HCT116 (cell line): ENCODE measurements around the gene MAPK4. TPM values are rescaled to one million over a fixed set of nuclear protein-coding genes. Genes with fewer than 3 reads are reported as not detected.

Experiments used
- ATAC-seq: fragments of 200-7000 bp; cut with Tn5 transposase; 2 replicates; pipeline ENCODE4 v1.9.1; 2020; ENCODE audit warnings: mild to moderate bottlenecking, moderate library complexity
- BruUV-seq: library from RNA; stranded (reverse); fragments of 400-500 nt; replicated peaks from 2 replicates; lab custom pipeline; 2021; lab: Mats Ljungman, UMichigan
- CTCF ChIA-PET: fragments of 300-600 bp; sonication (Branson Sonifier 250); formaldehyde crosslinking; loops from one replicate; lab custom pipeline; 2021; ENCODE audit warnings: antibody characterized with exemption; lab: Charles Lee
- POLR2A ChIA-PET: fragments of 300-600, 350-600 bp; sonication (Branson Sonifier 250); formaldehyde crosslinking; loops from one replicate; lab custom pipeline; 2021; ENCODE audit warnings: antibody characterized with exemption; lab: Charles Lee
- RAD21 ChIA-PET, 2 experiments: fragments of 300-600 bp; sonication (Branson Sonifier 250); formaldehyde crosslinking; loops; one replicate each; lab custom pipeline; 2023; ENCODE audit warnings: low total read pairs in 2 of 2; ENCODE audit not compliant: uncharacterized antibody in 2 of 2, unreplicated experiment in 2 of 2, low non-redundant PET in 1 of 2; lab: Charles Lee
- DNase-seq: peaks from one replicate; pipeline ENCODE4 v3.0.0-alpha.2; 2010; ENCODE audit warnings: low read depth, low spot score
- H2AFZ ChIP-seq: fragments of 200-600 bp; shearing (Covaris generic), sonication (generic); 2 replicates; pipeline ENCODE4 v1.6.1; 2017; ENCODE audit warnings: low read depth, mixed run types, mixed read lengths, antibody characterized with exemption, low read length; ENCODE audit not compliant: poor library complexity, severe bottlenecking
- H3K27ac ChIP-seq: 2 replicates; pipeline ENCODE4 v1.5.1; 2012; ENCODE audit warnings: low read depth, low read length
- H3K27me3 ChIP-seq: fragments of 200-600 bp; sonication (generic); 2 replicates; pipeline ENCODE4 v1.6.1; 2016; ENCODE audit warnings: mixed run types, low read length, mixed read lengths; ENCODE audit not compliant: insufficient read depth
- H3K36me3 ChIP-seq, 2 experiments: fragments of 200-500 bp in 1 of 2; fragments of 200-600 bp in 1 of 2; sonication (Bioruptor generic) in 1 of 2; sonication (generic) in 1 of 2; 2 replicates each; pipeline versions ENCODE4 v1.5.1 to v1.6.1; 2014 to 2016; ENCODE audit warnings: low read length in 2 of 2, inconsistent platforms in 1 of 2, mixed read lengths in 1 of 2, mixed run types in 1 of 2; ENCODE audit not compliant: insufficient read depth in 2 of 2, control insufficient read depth in 1 of 2
- H3K4me1 ChIP-seq, 2 experiments: fragments of 200-600 bp in 1 of 2; sonication (generic) in 1 of 2; 2 replicates each; pipeline versions ENCODE4 v1.5.1 to v1.6.1; 2012 to 2017; ENCODE audit warnings: low read length in 2 of 2, inconsistent platforms in 1 of 2, mild to moderate bottlenecking in 1 of 2, mixed read lengths in 1 of 2, mixed run types in 1 of 2, moderate library complexity in 1 of 2; ENCODE audit not compliant: insufficient read depth in 2 of 2, control insufficient read depth in 1 of 2
- H3K4me2 ChIP-seq: fragments of 200-600 bp; sonication (generic); 2 replicates; pipeline ENCODE4 v1.6.1; 2017; ENCODE audit warnings: mixed run types, low read length, mixed read lengths
- H3K4me3 ChIP-seq, 2 experiments: fragments of 200-600 bp in 1 of 2; sonication (generic) in 1 of 2; replicated peaks in 1 of 2; 2 replicates each; pipeline ENCODE4 v1.5.1; 2011 to 2016; ENCODE audit warnings: low read length in 2 of 2, control low read depth in 1 of 2, low read depth in 1 of 2, mild to moderate bottlenecking in 1 of 2, mixed read lengths in 1 of 2, mixed run types in 1 of 2
- H3K79me2 ChIP-seq: fragments of 200-600 bp; sonication (generic); 2 replicates; pipeline ENCODE4 v1.6.1; 2017; ENCODE audit warnings: mild to moderate bottlenecking, mixed run types, low read length, moderate library complexity, mixed read lengths; ENCODE audit not compliant: insufficient read depth
- H3K9ac ChIP-seq: fragments of 200-600 bp; sonication (generic); 2 replicates; pipeline ENCODE4 v1.6.1; 2016; ENCODE audit warnings: low read length, mixed read lengths
- H3K9me2 ChIP-seq: fragments of 200-600 bp; sonication (generic), shearing (Covaris generic); 2 replicates; pipeline ENCODE4 v1.6.1; 2017; ENCODE audit warnings: mixed run types, mild to moderate bottlenecking, moderate library complexity; ENCODE audit not compliant: insufficient read depth
- H3K9me3 ChIP-seq, 2 experiments: fragments of 200-500 bp in 1 of 2; fragments of 200-600 bp in 1 of 2; sonication (Bioruptor generic) in 1 of 2; sonication (generic) in 1 of 2; 2 replicates each; pipeline ENCODE4 v1.6.1; 2014 to 2017; ENCODE audit warnings: low read length in 2 of 2, mixed read lengths in 2 of 2, inconsistent platforms in 1 of 2, low read depth in 1 of 2, mild to moderate bottlenecking in 1 of 2, mixed run types in 1 of 2, moderate library complexity in 1 of 2; ENCODE audit not compliant: control insufficient read depth in 1 of 2, insufficient read depth in 1 of 2
- H4K20me1 ChIP-seq: fragments of 200-600 bp; sonication (generic), shearing (Covaris generic); 2 replicates; pipeline ENCODE4 v1.6.1; 2017; ENCODE audit warnings: mixed run types, mild to moderate bottlenecking, moderate library complexity; ENCODE audit not compliant: insufficient read depth
- ATF3 ChIP-seq: IDR thresholded peaks from 2 replicates; pipeline ENCODE4 v1.6.1; 2012
- CEBPB ChIP-seq: IDR thresholded peaks from 2 replicates; pipeline ENCODE4 v1.6.1; 2012; ENCODE audit warnings: low read depth
- EGR1 ChIP-seq: IDR thresholded peaks from 2 replicates; pipeline ENCODE4 v1.6.1; 2012; ENCODE audit warnings: low read depth
- EZH2 ChIP-seq: fragments of 200-600 bp; sonication (generic); IDR thresholded peaks from 2 replicates; pipeline ENCODE4 v1.6.1; 2017; ENCODE audit warnings: antibody characterized with exemption, mixed run types
- EZH2phosphoT487 ChIP-seq: fragments of 200-600 bp; IDR thresholded peaks from 2 replicates; pipeline ENCODE4 v1.6.1; 2018; ENCODE audit warnings: antibody characterized with exemption, borderline replicate concordance
- FOSL1 ChIP-seq: IDR thresholded peaks from 2 replicates; pipeline ENCODE4 v1.6.1; 2012; ENCODE audit warnings: low read depth
- POLR2A ChIP-seq: IDR thresholded peaks from 2 replicates; pipeline ENCODE4 v1.7.0; 2011; ENCODE audit warnings: borderline replicate concordance; ENCODE audit not compliant: insufficient read depth, insufficient read length; ENCODE audit errors: extremely low read depth
- RAD21 ChIP-seq: IDR thresholded peaks from 2 replicates; pipeline ENCODE4 v1.6.1; 2012; ENCODE audit warnings: low read depth, mild to moderate bottlenecking
- SIN3A ChIP-seq: IDR thresholded peaks from 2 replicates; pipeline ENCODE4 v1.6.1; 2012; ENCODE audit warnings: low read depth
- SP1 ChIP-seq: IDR thresholded peaks from 2 replicates; pipeline ENCODE4 v1.6.1; 2012; ENCODE audit warnings: low read depth
- SRF ChIP-seq: IDR thresholded peaks from 2 replicates; pipeline ENCODE4 v1.6.1; 2012; ENCODE audit warnings: low read depth
- TCF7L2 ChIP-seq: IDR thresholded peaks from 2 replicates; pipeline ENCODE4 v1.7.0; 2011; ENCODE audit warnings: borderline replicate concordance, inconsistent platforms; ENCODE audit not compliant: insufficient read depth, insufficient read length; ENCODE audit errors: extremely low read depth
- ZNF274 ChIP-seq: fragments of 200-500 bp; sonication (Bioruptor generic); IDR thresholded peaks from 2 replicates; pipeline ENCODE4 v1.6.1; 2014; ENCODE audit warnings: mild to moderate bottlenecking, low read depth, low read length, inconsistent platforms
- intact Hi-C: fragments of 100-400 bp; cut with micrococcal nuclease; formaldehyde crosslinking; loops from 2 replicates; pipeline ENCODE4 v1.10.0; 2022
- total RNA-seq: library from RNA; stranded (reverse); gene quantifications from one replicate; pipeline ENCODE4 v1.2.1, GENCODE V29; 2021; ENCODE audit not compliant: unreplicated experiment
- TF ChIP-seq, protein P1 (sequence below): IDR thresholded peaks from 2 replicates; pipeline ENCODE4 v1.6.1; 2011; ENCODE audit warnings: mild to moderate bottlenecking, low read length, moderate library complexity; ENCODE audit not compliant: insufficient replicate concordance; ENCODE audit errors: extremely low read depth
- TF ChIP-seq, protein P2 (sequence below): IDR thresholded peaks from 2 replicates; pipeline ENCODE4 v1.6.1; 2012; ENCODE audit warnings: low read depth
- TF ChIP-seq, protein P3 (sequence below), 3 experiments: fragments of 200-600 bp in 1 of 3; sonication (generic) in 1 of 3; IDR thresholded peaks in 2 of 3; conservative IDR thresholded peaks in 1 of 3; 2 replicates each; pipeline ENCODE4 v1.5.1; 2012 to 2017; ENCODE audit warnings: low read depth in 2 of 3, low read length in 2 of 3, antibody characterized with exemption in 1 of 3, borderline replicate concordance in 1 of 3, control low read depth in 1 of 3, mild to moderate bottlenecking in 1 of 3, mixed read lengths in 1 of 3, mixed run types in 1 of 3, moderate library complexity in 1 of 3; ENCODE audit not compliant: insufficient read depth in 1 of 3

MAPK4 gene
- total RNA-seq, 1 experiment from 2014 or later: 0.89 TPM

GRCh38 chr18:50694147-50694546, 134.3 kb downstream of the MAPK4 start (continued):
- no peak for TF ChIP-seq EZH2
- TF ChIP-seq CEBPB: no peak
- TF ChIP-seq POLR2A: no peak
- no peak for TF ChIP-seq EZH2phosphoT487
- TF ChIP-seq SP1: no peak
- TF ChIP-seq SIN3A: no peak
- TF ChIP-seq SRF: no peak
- TF ChIP-seq, all 23 proteins: peak for 0

DNA sequence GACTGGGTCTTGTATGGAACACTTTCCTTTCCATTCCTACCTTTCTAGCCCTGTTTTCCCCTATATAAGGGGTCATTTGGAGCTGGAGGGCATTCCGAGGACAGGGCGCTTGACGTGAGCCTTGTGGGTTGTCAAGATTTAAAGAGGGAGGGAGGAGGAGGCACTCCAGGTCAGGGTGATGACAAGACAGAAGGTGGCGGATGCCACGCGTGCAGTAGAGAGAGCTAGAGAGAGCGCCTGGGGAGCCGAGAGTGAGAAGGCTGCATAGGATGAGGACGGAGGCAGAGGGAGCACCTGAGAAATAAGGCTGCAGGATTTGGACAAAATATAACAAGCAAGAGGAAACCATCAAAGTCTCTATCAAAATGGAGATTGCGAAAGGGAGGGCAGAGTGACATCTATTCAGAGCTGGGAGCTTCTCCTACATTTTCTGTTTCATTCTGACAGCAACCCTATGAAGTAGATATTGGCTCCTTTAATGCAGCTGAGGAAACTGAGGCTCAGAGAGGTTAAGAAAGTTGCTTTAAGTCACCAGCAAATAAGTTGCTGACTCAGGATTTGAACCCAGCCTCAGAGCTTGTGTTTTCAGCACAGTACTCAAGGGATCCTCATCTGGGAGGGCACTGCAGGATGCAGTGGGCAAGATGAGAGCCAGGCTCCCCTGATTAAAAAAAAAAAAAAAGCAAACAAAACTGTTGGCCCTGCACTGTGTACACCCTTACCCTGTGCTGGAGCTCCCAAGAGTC, 135.7 kb downstream of the MAPK4 start:
- intact Hi-C loops: no loop called here
- ATAC-seq: no peak
- no peak overlapping the region for H3K4me3 ChIP-seq
- H3K27me3 ChIP-seq: no peaks in the 10 kb centered on the region
- RAD21 ChIA-PET: no interaction called here
- H3K4me2 ChIP-seq: no peak overlapping the region
- H3K9me3 ChIP-seq: no peaks in the 10 kb centered on the region
- DNase-seq: no peak
- POLR2A ChIA-PET: no interaction called here
- CTCF ChIA-PET: no interaction called here
- no peaks in the 10 kb centered on the region for H3K9me2 ChIP-seq
- H3K79me2 ChIP-seq: no peaks in the 10 kb centered on the region
- H4K20me1 ChIP-seq: no peaks in the 10 kb centered on the region
- no peak overlapping the region for H3K27ac ChIP-seq
- H2AFZ ChIP-seq: no peak overlapping the region
- H3K4me1 ChIP-seq: no peaks in the 10 kb centered on the region
- no TSS peak for BruUV-seq
- no peak overlapping the region for H3K9ac ChIP-seq
- H3K36me3 ChIP-seq: no peaks in the 10 kb centered on the region
- TF ChIP-seq, protein P1, sequence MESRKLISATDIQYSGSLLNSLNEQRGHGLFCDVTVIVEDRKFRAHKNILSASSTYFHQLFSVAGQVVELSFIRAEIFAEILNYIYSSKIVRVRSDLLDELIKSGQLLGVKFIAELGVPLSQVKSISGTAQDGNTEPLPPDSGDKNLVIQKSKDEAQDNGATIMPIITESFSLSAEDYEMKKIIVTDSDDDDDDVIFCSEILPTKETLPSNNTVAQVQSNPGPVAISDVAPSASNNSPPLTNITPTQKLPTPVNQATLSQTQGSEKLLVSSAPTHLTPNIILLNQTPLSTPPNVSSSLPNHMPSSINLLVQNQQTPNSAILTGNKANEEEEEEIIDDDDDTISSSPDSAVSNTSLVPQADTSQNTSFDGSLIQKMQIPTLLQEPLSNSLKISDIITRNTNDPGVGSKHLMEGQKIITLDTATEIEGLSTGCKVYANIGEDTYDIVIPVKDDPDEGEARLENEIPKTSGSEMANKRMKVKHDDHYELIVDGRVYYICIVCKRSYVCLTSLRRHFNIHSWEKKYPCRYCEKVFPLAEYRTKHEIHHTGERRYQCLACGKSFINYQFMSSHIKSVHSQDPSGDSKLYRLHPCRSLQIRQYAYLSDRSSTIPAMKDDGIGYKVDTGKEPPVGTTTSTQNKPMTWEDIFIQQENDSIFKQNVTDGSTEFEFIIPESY: no peak
- TF ChIP-seq FOSL1 (no peak), ZNF274 (no peak), EZH2phosphoT487 (no peak), EGR1 (no peak), POLR2A (no peak), TCF7L2 (no peak), ATF3 (no peak), EZH2 (no peak), RAD21 (no peak), SP1 (no peak), CEBPB (no peak), SRF (no peak)
- TF ChIP-seq, protein P2, sequence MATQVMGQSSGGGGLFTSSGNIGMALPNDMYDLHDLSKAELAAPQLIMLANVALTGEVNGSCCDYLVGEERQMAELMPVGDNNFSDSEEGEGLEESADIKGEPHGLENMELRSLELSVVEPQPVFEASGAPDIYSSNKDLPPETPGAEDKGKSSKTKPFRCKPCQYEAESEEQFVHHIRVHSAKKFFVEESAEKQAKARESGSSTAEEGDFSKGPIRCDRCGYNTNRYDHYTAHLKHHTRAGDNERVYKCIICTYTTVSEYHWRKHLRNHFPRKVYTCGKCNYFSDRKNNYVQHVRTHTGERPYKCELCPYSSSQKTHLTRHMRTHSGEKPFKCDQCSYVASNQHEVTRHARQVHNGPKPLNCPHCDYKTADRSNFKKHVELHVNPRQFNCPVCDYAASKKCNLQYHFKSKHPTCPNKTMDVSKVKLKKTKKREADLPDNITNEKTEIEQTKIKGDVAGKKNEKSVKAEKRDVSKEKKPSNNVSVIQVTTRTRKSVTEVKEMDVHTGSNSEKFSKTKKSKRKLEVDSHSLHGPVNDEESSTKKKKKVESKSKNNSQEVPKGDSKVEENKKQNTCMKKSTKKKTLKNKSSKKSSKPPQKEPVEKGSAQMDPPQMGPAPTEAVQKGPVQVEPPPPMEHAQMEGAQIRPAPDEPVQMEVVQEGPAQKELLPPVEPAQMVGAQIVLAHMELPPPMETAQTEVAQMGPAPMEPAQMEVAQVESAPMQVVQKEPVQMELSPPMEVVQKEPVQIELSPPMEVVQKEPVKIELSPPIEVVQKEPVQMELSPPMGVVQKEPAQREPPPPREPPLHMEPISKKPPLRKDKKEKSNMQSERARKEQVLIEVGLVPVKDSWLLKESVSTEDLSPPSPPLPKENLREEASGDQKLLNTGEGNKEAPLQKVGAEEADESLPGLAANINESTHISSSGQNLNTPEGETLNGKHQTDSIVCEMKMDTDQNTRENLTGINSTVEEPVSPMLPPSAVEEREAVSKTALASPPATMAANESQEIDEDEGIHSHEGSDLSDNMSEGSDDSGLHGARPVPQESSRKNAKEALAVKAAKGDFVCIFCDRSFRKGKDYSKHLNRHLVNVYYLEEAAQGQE: no peak
- TF ChIP-seq, protein P3, sequence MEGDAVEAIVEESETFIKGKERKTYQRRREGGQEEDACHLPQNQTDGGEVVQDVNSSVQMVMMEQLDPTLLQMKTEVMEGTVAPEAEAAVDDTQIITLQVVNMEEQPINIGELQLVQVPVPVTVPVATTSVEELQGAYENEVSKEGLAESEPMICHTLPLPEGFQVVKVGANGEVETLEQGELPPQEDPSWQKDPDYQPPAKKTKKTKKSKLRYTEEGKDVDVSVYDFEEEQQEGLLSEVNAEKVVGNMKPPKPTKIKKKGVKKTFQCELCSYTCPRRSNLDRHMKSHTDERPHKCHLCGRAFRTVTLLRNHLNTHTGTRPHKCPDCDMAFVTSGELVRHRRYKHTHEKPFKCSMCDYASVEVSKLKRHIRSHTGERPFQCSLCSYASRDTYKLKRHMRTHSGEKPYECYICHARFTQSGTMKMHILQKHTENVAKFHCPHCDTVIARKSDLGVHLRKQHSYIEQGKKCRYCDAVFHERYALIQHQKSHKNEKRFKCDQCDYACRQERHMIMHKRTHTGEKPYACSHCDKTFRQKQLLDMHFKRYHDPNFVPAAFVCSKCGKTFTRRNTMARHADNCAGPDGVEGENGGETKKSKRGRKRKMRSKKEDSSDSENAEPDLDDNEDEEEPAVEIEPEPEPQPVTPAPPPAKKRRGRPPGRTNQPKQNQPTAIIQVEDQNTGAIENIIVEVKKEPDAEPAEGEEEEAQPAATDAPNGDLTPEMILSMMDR (IDR thresholded peaks at IDR 0.05 in 2 of 3, conservative IDR thresholded peaks at IDR 0.05 in 1 of 3; ENCODE audit: borderline replicate concordance in 1 of 3, insufficient read depth in 1 of 3, low read depth in 2 of 3, low read length in 2 of 3): no peak
